Cardiac fibroblast (primary cell): Measurements from ENCODE around the gene MPP2.

Source experiments
- DNase-seq, 2 donors: peaks; one replicate each; pipeline versions ENCODE4 v3.0.0 to v3.0.0-alpha.2; 2010; ENCODE audit warnings: low read depth in 2 of 2
- H3K4me3 ChIP-seq, 2 donors: replicated peaks in 1 of 2; 1 replicate in 1 of 2; 2 replicates in 1 of 2; pipeline ENCODE4 v1.5.1; 2011; ENCODE audit warnings: low read depth in 2 of 2, low read length in 2 of 2, mild to moderate bottlenecking in 2 of 2, moderate library complexity in 1 of 2
- CTCF ChIP-seq: IDR thresholded peaks from one replicate; pipeline ENCODE4 v1.5.1; 2011; ENCODE audit warnings: low read depth, mild to moderate bottlenecking, low read length, inconsistent platforms

The MPP2 gene

GRCh38 chr17:43826206-43826605 is 81.1 kb downstream of the MPP2 start:
- H3K4me3 ChIP-seq = no peak overlapping the region
- TF ChIP-seq CTCF = no peak
- no peak for DNase-seq

DNA sequence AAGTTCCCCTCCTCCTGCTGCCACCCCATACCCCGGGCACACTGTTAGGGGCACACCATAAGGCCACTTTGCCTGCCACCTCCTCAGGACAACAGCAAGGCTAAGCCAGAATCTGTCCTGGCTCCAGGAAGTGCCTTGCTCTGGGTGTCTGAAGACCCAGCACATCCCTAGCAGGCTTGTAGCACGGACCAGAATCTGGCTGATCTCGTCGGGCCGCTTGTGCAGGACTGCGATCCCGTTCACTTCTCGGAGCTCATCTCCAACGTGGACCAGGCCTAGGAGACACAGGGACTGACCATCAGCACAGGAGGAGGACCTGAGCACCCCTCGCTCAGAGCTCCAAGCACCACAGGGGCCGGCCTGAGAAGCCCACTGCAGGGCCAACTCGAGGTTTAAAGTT is 81.8 kb downstream of the MPP2 start:
- no peak overlapping the region for H3K4me3 ChIP-seq
- TF ChIP-seq CTCF = no peak
- DNase-seq = no peak
